ENCODE results near the gene CNOT6.
"Not testable (repeated sequence)": the region's sequence is repeated elsewhere in the genome, so short reads cannot be mapped to it uniquely, and the experiment has no call there.

The CNOT6 gene

DNA sequence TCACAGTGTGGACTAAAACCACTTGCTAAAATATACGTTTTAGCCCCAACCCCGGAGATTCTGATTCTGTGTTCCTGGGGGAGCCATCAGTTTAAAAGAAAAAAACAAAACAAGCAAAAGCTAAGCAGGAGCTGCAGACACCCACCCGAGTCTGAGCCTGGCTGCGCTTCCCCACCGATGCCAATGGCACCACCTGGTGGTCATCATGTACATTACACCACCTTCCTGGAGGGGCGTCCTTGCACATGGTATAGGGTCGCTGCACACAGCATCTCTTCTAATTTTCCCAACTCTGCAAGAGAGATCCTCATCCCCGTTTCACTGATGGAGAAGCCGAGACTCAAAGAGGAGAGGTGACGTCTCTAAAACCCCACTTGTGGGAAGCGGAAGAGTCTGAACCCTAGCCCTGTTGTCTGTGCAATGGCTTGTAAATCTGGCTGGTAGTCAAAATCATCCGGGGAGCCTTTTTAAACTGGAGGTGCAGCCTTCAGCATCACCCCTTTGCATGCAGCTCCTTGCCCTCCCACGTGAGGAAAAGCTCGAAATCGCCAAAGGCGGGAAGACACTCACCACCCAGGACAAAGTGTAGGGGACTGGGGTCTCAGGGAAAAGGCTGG, 23.1 kb upstream of the CNOT6 start:
- in situ Hi-C loops (cut with MboI; ENCODE audit: low sequenced_read_pairs): no loop called here

DNA sequence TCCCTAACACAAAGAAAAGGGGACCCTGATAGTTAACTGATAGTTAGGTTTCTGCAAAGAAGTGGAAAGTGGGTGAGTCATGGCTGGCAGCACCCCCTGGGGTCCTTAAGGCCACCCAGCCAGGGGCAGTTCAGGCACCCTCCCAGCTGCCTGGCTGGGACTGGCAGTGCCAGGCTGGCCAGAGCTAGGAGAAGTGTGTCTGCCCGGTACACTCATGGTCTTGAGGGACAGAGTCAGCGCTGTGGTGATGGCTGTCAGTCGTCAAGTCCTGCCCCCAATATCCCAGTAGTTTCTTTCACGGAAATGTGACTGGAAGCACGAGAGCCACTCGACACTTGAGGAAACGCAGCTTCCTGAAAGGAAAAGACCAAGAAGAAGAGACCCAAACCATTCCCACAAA, 22.3 kb upstream of the CNOT6 start:
- in situ Hi-C loops (cut with MboI; ENCODE audit: low sequenced_read_pairs): no loop called here

DNA sequence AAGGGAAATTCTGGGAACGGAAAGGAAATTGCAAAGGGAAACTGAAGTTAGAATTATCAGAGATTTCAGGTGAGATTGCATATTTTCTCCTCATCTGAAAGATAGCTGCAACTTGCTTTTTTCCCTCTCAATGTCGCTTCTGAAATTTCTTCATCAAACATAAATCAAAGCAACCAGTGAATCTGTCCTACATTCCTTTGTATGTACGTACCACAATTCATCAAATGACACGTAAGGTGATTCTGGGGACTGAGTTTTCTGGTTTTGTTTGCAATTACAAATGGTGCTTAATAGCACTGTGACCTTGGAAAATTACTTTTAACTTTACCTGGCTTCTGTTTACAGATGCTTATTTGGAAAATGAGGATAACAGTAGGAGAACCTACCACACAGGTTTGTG, 21.9 kb upstream of the CNOT6 start:
- in situ Hi-C loops (cut with MboI; ENCODE audit: low sequenced_read_pairs): no loop called here

DNA sequence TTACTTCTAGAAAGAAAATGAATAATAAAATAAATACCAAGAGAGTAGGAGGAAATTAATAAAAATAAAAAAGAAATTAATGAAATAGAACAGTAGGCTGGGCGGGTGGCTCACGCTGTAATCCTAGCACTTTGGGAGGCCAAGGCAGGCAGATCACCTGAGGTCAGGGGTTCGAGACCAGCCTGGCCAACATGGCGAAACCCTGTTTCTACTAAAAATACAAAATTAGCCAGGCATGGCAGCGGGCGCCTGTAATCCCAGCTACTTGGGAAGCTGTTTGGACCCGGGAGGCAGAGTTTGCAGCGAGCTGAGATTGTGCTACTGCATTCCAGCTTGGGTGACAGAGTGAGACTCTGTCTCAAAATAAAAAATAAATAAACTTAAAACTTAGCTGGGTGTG, 20.8 kb upstream of the CNOT6 start:
- in situ Hi-C loops (cut with MboI; ENCODE audit: low sequenced_read_pairs): not testable (repeated sequence)

DNA sequence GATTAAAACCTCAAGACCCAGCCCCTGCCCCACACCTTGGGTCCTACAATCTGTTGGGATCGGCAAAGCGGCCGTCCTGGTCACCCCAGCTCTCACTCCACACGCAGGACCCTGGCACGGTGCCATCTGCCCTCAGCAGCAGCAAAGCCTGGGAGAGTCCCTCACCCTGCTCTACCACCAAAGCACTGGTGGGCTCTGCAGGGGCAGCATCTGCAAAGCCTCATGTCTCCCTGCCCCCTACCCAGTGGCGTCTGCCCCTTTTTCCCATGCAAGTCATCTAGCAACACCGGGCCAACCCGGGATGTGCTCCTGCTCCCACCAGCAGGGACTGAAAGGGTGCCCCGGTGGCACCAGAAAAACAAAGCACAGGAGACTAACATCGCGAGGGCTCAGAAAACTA, 19.6 kb upstream of the CNOT6 start:
- in situ Hi-C loops (cut with MboI; ENCODE audit: low sequenced_read_pairs): no loop called here

DNA sequence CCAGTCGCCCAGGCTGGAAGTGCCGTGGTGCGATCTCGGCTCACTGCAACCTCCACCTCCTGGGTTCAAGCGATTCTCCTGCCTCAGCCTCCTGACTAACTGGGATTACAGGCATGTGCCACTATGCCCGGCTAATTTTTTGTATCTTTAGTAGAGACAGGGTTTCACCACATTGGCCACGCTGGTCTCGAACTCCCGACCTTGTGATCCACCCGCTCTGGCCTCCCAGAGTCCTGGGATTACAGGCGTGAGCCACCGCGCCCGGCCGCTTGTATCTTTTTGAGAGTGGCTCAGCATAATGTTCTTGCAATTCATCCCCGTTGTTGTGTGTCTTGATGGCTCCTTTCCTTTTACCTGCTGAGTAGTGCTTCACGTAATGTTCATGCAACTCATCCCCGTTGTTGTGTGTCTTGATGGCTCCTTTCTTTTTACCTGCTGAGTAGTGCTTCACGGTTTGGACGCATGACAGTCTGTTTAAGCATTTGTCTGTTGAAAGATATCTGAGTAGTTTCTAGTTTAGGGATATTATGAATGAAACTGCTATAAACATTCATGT, 18.1 kb upstream of the CNOT6 start:
- in situ Hi-C loops (cut with MboI; ENCODE audit: low sequenced_read_pairs): not testable (repeated sequence)

DNA sequence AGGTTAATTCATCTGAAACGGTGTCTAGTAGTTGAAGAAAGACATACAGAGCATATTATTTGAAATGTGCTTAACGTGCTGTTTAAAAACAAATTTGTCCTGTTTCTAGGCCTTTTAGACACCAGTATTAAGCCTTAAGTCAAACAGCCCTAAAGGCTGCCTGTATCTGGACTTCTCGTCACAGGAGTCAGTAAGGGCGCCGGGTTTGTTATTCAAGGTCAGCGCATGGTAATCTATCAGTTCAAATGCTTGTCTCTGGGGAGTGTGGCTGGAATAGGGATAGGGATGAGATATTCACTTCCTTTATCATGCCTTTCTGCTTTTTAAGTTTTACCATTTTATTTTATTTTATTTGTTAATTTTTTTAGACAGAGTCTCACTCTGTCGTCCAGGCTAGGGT, 9.4 kb upstream of the CNOT6 start:
- in situ Hi-C loops (cut with MboI; ENCODE audit: low sequenced_read_pairs): no loop called here

DNA sequence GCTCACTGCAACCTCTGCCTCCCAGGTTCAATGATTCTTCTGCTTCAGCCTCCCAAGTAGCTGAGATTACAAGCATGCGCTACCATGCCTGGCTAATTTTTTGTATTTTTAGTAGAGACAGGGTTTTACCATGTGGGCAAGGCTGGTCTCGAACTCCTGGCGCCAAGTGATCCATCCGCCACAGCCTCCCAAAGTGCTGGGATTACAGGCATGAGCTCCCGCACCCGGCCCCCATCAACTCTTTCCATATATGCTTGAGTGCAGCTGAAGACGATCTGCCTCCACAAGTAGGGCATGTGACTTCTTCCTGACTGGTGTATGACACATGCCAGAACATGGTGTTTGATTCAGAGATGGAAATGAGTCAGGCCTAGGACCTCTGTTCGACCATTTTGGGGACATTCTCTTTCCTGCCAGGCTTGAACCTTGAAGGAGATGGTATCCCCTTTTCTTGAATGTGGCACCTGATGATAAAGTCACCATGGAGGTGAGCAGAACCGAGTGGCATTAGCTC, 7.5 kb upstream of the CNOT6 start:
- in situ Hi-C loops (cut with MboI; ENCODE audit: low sequenced_read_pairs): no loop called here

DNA sequence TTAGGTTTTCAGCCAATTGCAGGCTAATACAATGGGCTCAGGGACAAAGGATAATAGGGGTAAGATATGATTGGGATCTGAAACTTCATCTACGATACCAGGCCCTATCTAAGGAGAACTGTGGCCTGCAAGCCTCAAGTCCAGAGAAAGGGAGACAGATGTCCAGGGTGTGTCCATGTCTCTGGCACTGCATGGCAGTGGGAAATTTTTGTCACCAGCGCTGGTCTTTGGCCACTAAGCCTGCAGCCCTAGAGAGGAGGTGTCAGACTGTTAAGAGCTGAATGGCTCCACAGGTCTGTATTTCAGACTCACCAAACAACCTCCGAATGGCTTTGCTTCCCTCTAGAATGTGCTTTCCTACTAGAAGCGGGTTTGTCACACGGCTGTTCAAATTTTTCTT, 6.6 kb upstream of the CNOT6 start:
- in situ Hi-C loops (cut with MboI; ENCODE audit: low sequenced_read_pairs): no loop called here

DNA sequence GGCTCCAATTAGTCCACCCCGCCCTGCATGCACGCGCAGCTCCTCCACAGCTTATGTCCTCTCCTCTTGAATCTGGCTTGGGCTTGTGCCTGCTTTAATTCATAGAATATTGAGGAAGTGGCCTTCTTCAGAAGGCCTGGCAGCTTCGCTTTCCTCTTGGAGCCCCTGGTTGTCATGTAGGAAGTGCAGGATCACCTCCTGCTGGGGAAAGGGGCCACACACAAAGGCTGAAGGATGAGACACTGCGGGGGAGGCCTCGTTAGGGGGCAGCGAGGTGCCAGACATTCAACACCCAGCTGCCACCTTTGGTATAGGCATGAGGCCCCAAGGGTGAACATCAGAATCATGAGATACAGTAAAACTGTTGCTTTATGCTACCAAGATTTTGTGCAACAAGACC, 2.7 kb upstream of the CNOT6 start:
- in situ Hi-C loops (cut with MboI; ENCODE audit: low sequenced_read_pairs): no loop called here

DNA sequence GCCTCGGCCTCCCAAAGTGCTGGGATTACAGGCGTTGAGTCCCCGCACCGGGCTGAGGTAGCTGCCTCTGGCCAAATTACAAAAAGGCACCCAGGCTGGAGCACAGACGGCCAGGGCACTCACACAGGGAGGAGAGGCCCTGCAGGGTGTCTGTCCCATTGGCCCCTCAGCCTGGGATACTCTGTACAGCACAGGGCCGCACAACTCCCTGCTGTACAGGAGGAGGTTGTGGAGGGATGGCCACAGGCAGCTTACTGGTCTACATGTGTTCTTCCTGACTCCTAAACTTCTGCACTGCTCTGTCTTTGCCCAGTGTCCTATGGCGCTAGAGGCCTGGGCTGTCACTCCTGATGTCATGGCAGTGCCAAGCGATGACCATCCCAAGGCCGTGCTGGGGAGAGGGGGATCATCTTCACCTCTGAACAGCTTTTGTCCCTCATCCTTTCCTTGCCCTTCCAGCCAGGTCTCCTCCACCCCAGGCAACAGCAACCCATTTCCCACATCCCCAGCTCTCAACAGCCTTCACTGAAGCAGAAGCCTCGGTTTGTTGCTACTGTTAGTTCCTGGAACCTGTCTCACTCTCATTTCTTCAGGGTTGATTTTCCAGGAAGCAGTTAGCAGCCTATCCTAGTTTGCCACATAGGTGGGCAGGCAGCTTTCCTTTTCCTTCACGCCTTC, 1.8 kb upstream of the CNOT6 start:
- in situ Hi-C loops (cut with MboI; ENCODE audit: low sequenced_read_pairs): no loop called here

DNA sequence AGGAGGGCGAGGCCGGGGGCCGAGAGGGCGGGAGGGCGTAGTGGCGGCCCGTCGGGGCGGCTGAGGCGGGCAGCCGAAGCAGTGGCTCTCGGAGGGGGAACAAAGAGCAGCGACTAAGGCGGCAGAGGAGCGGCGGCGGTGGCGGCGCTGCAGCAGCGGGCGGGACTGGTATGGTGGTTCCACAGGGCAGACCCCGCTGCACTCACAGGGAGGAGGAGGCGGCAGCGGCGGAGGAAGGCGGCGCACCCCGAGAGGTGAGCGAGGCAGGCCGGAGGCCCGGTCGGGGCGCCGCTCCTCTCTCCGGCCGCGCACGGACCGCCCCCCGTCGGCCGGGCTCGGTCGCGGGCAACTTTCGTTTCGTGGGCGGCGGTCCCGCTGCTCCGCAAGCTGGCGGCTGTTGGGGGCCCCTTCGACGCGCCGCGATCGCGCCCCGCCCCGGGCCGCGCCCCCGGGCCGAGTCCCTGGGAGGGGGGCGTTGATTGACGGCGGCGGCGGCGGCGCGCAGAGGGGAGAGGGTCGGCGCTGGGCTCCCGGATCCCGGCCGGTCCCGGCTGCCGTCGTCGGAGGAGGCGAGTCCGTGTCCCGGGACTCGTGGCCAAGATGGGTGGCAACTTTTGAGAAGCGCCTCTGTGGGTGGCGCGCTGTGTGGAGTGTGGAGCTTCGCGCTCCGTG, 467 bp downstream of the CNOT6 start:
- in situ Hi-C loops (cut with MboI; ENCODE audit: low sequenced_read_pairs): no loop called here

DNA sequence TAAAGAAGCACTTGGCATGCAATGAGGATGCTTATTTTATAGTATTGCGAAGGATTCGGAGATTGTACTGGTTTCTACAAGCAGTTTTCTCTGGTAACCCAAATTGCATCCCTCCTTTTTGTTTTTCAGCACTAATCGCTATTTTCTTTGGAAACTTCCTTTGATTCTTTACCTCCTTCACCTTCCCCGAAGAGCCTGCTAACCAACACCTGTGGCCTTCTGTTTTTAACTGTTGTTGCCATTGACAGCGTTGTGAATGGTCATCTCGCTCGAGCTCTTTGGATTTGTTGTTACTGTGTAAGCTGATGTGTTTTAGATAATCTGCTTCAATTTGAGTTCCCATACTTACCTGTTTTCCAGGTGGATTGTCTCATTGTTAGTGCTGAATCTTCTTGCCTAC, 1.1 kb downstream of the CNOT6 start:
- in situ Hi-C loops (cut with MboI; ENCODE audit: low sequenced_read_pairs): no loop called here

DNA sequence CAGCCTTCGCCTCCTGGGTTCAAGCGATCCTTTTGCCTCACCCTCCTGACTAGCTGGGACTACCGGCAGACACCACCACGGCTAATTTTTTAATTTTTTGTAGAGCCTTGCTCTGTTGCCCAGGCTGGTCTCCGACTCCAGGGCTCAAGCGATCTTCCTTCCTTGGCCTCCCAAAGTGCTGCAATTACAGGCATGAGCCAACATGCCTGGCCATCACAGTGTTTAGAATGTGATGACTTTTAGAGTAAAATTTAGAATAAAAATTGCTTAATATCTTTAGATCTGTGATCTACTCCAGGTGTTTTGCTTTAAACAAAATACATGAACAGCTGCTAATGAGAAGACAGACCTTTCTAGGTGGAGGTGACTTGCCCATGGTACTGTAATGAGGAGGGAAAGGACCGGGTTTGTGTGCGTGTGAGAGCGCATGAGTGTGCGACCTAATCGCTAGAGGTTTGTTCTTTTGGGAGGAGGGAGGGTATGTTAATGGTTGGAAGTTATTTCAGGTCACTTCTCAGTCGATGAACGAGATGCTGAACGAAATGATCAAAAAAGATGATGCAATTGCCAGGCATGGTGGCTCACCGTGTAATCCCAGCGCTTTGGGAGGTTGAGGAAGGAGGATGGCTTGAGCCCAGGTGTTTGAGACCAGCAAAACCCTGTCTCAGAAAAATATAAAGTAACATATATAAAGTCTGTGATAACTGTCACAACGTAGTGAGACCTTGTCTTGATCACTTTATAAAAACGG, 2.0 kb downstream of the CNOT6 start:
- in situ Hi-C loops (cut with MboI; ENCODE audit: low sequenced_read_pairs): no loop called here

DNA sequence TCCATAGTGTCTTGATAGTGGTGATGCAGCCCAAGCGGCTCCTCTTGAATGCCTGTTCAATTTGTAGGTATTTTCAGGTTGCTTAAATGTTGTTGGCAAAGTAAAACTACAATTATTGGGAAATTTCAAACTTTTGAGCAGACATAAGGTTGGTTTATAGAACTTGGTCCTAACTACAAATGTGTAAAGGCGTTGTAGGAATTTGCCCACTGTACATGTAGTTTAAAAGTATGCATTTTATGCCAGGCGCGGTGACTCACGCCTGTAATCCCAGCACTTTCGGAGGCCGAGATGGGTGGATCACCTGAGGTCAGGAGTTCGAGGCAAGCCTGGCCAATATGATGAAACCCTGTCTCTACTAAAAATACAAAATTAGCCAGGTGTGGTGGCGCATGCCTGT, 2.6 kb downstream of the CNOT6 start:
- in situ Hi-C loops (cut with MboI; ENCODE audit: low sequenced_read_pairs): not testable (repeated sequence)

DNA sequence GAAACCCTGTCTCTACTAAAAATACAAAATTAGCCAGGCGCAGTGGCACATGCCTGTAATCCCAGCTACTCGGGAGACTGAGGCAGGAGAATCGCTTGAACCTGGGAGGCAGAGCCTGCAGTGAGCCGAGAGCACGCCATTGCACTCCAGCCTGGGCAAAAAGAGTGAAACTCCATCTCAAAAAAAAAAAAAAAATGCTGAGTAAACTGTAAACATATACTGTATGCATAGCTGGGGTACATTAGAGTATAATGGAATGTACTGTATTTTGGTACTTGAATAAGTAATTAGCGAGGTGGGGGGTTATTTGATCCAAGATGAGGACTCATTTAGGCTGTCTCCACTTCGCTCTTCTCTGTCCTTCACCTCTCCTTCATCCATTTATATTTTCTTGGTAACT, 3.7 kb downstream of the CNOT6 start:
- in situ Hi-C loops (cut with MboI; ENCODE audit: low sequenced_read_pairs): not testable (repeated sequence)

DNA sequence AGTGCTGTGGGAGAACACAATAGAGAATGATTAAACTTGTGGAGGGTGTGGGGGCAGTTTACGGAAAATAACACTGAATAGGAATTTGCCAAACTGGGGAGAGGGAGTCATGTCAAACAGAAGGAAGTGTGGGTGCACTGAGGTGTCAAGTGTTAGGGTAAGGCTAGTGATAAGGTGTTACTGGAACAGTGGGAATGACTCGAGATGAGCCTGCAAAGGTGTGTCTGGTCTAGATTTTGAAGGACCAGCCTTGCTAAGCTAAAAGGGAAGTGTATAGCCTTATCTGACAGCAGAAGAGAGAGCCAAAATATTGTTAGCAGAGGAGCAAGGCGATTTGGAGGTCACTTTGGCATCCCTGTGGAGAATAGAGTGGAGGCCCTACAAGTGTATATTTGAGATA, 4.2 kb downstream of the CNOT6 start:
- in situ Hi-C loops (cut with MboI; ENCODE audit: low sequenced_read_pairs): no loop called here

DNA sequence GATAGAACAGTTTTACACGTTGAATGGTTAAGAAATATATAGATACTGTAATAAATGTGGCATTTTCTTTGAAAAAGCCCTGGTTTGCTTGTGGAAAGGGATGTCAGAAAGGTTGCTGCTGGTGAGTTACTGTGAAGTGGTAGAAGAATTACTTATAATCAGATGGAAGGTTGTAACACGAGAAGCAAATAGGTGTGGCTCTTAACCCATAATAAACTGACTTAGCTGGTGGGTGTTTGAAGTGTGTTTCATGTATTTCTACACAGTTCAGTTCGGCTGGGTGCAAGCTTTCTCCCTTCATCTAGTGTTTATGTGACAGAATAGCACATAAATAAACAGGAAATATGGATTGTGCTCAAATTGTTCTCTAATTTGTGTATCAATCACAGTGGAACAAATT, 5.5 kb downstream of the CNOT6 start:
- in situ Hi-C loops (cut with MboI; ENCODE audit: low sequenced_read_pairs): no loop called here

DNA sequence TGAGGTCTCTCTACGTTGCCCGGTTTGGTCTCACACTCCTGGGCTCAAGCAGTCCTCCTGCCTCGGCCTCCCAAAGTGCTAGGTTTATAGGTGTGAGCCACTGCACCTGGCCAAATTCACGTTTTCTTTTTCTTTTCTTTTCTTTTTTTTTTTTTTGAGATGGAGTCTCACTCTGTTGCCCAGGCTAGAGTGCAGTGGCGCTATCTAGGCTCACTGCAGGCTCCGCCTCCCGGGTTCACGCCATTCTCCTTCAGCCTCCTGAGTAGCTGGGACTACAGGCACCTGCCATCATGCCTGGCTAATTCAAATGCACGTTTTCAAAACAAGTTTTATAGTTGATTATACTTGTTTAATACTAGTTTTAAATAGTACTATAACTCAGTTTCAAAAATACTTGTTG, 6.1 kb downstream of the CNOT6 start:
- in situ Hi-C loops (cut with MboI; ENCODE audit: low sequenced_read_pairs): not testable (repeated sequence)

DNA sequence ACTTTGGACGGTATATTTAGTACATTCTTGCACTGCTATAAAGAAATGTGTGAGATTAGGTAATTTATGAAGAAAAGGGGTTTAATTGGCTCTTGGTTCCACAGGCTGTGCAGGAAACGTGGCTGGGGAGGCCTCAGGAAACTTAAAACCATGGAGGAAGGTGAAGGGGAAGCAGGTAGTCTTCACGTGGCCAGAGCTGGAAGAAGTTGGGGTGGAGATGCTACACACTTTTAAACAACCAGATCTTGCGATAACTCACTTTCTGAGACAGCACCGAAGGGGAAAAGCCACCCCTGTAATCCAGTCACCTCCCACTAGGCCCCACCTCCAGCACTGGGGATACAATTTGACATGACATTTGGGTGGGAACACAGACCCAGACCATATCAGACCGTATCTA, 13.5 kb downstream of the CNOT6 start:
- in situ Hi-C loops (cut with MboI; ENCODE audit: low sequenced_read_pairs): no loop called here

DNA sequence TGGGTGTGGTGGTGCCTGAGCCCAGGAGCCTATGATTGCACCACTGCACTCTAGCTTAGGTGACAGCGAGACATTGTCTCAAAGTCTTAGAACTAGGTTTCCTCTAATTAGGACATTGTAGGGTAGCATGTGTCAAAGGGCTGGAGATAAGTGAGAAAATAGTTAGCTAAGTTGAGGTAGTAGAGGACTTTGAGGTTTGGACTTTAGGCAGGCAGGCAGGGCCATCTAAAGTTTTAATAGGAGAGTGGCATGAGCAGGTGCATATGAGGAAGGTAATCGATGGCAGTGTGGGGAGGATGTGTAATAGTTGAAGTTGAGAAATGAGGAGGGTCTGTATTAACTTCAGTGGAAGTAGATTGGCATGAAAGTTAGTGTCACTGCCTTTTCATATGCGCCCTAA, 21.1 kb downstream of the CNOT6 start:
- in situ Hi-C loops (cut with MboI; ENCODE audit: low sequenced_read_pairs): no loop called here

Data from hTERT RPE-1 (cell line).